ENCODE measurements around the gene DCST1. TPM values are rescaled to one million over a fixed set of nuclear protein-coding genes. Genes with fewer than 3 reads are reported as not detected.
A peak's percentile ranks its signal among the peaks of the same experiment; 100 is the strongest.

Gene DCST1
- total RNA-seq, 8 experiments from 2014 or later: 0.16 to 1.00 TPM; not detected in 6

DNA sequence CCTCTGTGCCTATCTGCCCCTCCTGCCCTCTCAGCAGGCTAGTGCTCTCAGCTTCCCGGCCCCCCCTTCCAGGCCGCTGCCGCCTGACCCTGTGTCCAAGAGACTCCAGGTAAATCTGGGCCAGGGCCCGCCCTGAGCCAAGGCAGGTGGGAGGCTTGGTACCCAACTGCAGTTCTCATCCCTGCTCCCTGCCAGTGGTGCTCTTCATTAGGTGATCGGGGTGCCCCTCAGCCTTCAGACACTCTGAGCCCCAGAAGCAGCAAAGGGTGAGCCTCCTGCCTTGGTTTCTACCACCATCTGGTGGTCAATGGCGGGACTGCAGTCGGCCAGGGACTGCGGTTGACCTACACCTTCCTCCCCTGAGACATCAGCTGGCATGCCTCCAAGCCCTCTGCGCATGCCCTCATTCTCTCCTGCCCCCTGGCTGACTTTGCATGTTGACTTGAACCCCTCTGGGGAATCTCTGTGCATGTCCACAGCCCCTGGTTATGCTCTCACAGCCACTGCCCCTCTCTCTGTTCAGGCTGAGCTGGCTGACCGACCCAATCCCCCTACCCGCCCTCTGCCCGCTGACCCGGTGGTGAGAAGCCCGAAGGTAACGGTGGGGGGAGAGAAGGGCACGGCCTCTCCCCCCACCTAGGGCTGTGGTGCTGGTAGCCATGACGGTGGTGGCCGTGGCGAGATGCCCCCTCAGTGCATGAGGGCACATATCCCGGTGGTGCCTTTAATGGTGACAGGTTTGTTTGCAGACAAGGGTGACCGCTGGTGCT lies 27.9 kb downstream of the DCST1 start:
- in situ Hi-C loops (cut with MboI; ENCODE audit: low pct_unique_long_range_greater_than_20kb in 2 of 9, low sequenced_read_pairs in 9 of 9, unreplicated experiment in 9 of 9): loop anchor here in 5 of 9 experiments (25.0 kb wide), 3 partner anchors 99 to 574 kb away; partner anchors contain the start of genes CHRNB2 (in 3 of the 5), UBE2Q1 (in 3 of the 5), CKS1B (in 2 of the 5) and PBXIP1 (in 2 of the 5)
- peak; percentile 42 to 63 (median 60) for ATAC-seq (replicated peaks in 6 of 8)
- Histone ChIP-seq H3K4me3 (peak overlapping the region in 1 of 5 donors; percentile 4), H3K4me1 (replicated peaks in 1 of 2) (peaks cover 15 to 21% of the 10 kb centered on the region in 2 donors), H3K27ac (peak overlapping the region in 1 of 2 donors; percentile 36)
- WGBS, 10 experiments: 0 to 80% (median 10%) methylated on average over 1 to 8 of the region's 21 CpGs; no CpG with 5 or more reads in 3 of the 10 experiments

GRCh38 chr1:155062151-155062686 lies 28.6 kb downstream of the DCST1 start:
- peak in 5 of 8 experiments; percentile 11 to 27 (median 24) for ATAC-seq (replicated peaks in 6 of 8)
- 13% methylated on average over 3 of the region's 29 CpGs; no CpG with 5 or more reads in 9 of the 10 experiments for WGBS, 10 experiments
- Histone ChIP-seq H3K4me1 (replicated peaks in 1 of 2) (peaks cover 15 to 21% of the 10 kb centered on the region in 2 donors), H3K27ac (no peak overlapping the region), H3K4me3 (peak overlapping the region; percentile 16 to 72 (median 54))
- in situ Hi-C loops (cut with MboI; ENCODE audit: low pct_unique_long_range_greater_than_20kb in 2 of 9, low sequenced_read_pairs in 9 of 9, unreplicated experiment in 9 of 9): loop anchor here in 5 of 9 experiments (25.0 kb wide), 3 partner anchors 100 to 575 kb away; partner anchors contain the start of genes CHRNB2 (in 3 of the 5), UBE2Q1 (in 3 of the 5), CKS1B (in 2 of the 5) and PBXIP1 (in 2 of the 5)

GRCh38 chr1:155062702-155063411 lies 29.2 kb downstream of the DCST1 start:
- H3K27ac ChIP-seq: no peak overlapping the region
- H3K4me1 ChIP-seq (replicated peaks in 1 of 2): peaks cover 15 to 21% of the 10 kb centered on the region in 2 donors
- 0 to 30% (median 2%) methylated on average over 1 to 10 of the region's 46 CpGs; no CpG with 5 or more reads in 2 of the 10 experiments for WGBS, 10 experiments
- ATAC-seq (replicated peaks in 6 of 8): peak in 7 of 8 experiments; percentile 7 to 64 (median 58)
- in situ Hi-C loops (cut with MboI; ENCODE audit: low pct_unique_long_range_greater_than_20kb in 2 of 9, low sequenced_read_pairs in 9 of 9, unreplicated experiment in 9 of 9): loop anchor here in 5 of 9 experiments (25.0 kb wide), 3 partner anchors 101 to 576 kb away; partner anchors contain the start of genes CHRNB2 (in 3 of the 5), UBE2Q1 (in 3 of the 5), CKS1B (in 2 of the 5) and PBXIP1 (in 2 of the 5)
- peak overlapping the region; percentile 16 to 72 (median 54) for H3K4me3 ChIP-seq

- H3K4me1 ChIP-seq (replicated peaks in 1 of 2): peaks cover 15 to 21% of the 10 kb centered on the region in 2 donors
- H3K4me3 ChIP-seq: peak within 1 kb of the TSS; percentile 38 to 72 (median 54)
- ATAC-seq (replicated peaks in 6 of 8): peak; percentile 60 to 89 (median 66)
- H3K27ac ChIP-seq: peak within 1 kb of the TSS; percentile 53 to 71
- in situ Hi-C loops (cut with MboI; ENCODE audit: low pct_unique_long_range_greater_than_20kb in 2 of 9, low sequenced_read_pairs in 9 of 9, unreplicated experiment in 9 of 9): loop anchor here in 5 of 9 experiments (25.0 kb wide), 3 partner anchors 101 to 576 kb away; partner anchors contain the start of genes CHRNB2 (in 3 of the 5), UBE2Q1 (in 3 of the 5), CKS1B (in 2 of the 5) and PBXIP1 (in 2 of the 5)
- 0 to 3% (median 1%) methylated on average over 2 to 24 of the region's 57 CpGs; no CpG with 5 or more reads in 3 of the 10 experiments for WGBS, 10 experiments
These were observed 30.0 kb downstream of the DCST1 start, which contains the start of gene EFNA4 for GRCh38 chr1:155063550-155064110. TSS of gene EFNA4 (plus strand) at chr1:155063740. CDS start at chr1:155063824, 84 bp downstream.

GRCh38 chr1:155064111-155064831 lies 30.6 kb downstream of the DCST1 start:
- H3K27ac ChIP-seq: peak overlapping the region; percentile 53 to 71
- peak; percentile 15 to 64 (median 26) for ATAC-seq (replicated peaks in 6 of 8)
- in situ Hi-C loops (cut with MboI; ENCODE audit: low pct_unique_long_range_greater_than_20kb in 2 of 9, low sequenced_read_pairs in 9 of 9, unreplicated experiment in 9 of 9): loop anchor here in 5 of 9 experiments (25.0 kb wide), 3 partner anchors 102 to 577 kb away; partner anchors contain the start of genes CHRNB2 (in 3 of the 5), UBE2Q1 (in 3 of the 5), CKS1B (in 2 of the 5) and PBXIP1 (in 2 of the 5)
- 14 to 100% (median 45%) methylated on average over 1 to 7 of the region's 14 CpGs; no CpG with 5 or more reads in 2 of the 10 experiments for WGBS, 10 experiments
- peaks cover 15 to 25% of the 10 kb centered on the region in 2 donors for H3K4me1 ChIP-seq (replicated peaks in 1 of 2)
- H3K4me3 ChIP-seq: peak overlapping the region; percentile 38 to 72 (median 54)

DNA sequence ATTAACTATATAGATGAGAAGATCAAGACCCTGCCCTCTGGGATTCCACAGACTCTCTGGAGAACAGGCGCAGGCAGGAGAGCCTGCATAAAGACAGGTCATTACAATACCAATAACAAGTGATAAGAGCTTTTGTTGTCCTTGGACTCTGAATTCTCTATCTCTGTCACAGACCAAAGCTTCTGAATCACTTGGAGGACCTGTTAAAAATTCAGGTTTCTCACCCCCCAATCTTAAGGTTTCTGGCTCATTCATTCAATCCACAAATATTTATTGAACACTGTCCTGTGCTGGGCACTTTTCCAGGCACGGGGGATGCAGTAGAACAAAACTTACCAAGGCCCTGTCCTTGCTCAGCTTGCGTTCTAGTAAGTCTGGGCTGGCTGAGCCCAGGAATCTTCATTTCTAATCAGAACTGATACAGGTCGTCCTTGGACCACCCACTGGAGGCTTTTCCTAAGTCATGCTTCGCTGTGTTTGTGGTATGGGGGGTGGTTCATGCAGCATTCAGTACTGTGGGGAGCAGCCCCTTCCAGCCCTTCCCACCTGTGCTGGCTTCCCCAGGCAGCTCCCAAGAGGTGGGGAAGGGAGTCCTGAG lies 31.3 kb downstream of the DCST1 start:
- WGBS, 10 experiments: 0 to 90% (median 58%) methylated on average over 1 to 5 of the region's 5 CpGs; no CpG with 5 or more reads in 4 of the 10 experiments
- Histone ChIP-seq H3K4me1 (replicated peaks in 1 of 2) (peaks cover 21 to 31% of the 10 kb centered on the region in 2 donors), H3K27ac (no peak overlapping the region), H3K4me3 (no peak overlapping the region)
- ATAC-seq (replicated peaks in 6 of 8): no peak
- in situ Hi-C loops (cut with MboI; ENCODE audit: low pct_unique_long_range_greater_than_20kb in 2 of 9, low sequenced_read_pairs in 9 of 9, unreplicated experiment in 9 of 9): loop anchor here in 5 of 9 experiments (25.0 kb wide), 3 partner anchors 103 to 578 kb away; partner anchors contain the start of genes CHRNB2 (in 3 of the 5), UBE2Q1 (in 3 of the 5), CKS1B (in 2 of the 5) and PBXIP1 (in 2 of the 5)

GRCh38 chr1:155066777-155067176 lies 33.2 kb downstream of the DCST1 start:
- ATAC-seq (replicated peaks in 6 of 8): no peak
- H3K4me3 ChIP-seq: no peak overlapping the region
- H3K4me1 ChIP-seq (replicated peaks in 1 of 2): peaks cover 30 to 43% of the 10 kb centered on the region in 2 donors
- in situ Hi-C loops (cut with MboI; ENCODE audit: low pct_unique_long_range_greater_than_20kb in 2 of 9, low sequenced_read_pairs in 9 of 9, unreplicated experiment in 9 of 9): loop anchor here in 5 of 9 experiments (25.0 kb wide), 3 partner anchors 104 to 579 kb away; partner anchors contain the start of genes CHRNB2 (in 3 of the 5), UBE2Q1 (in 3 of the 5), CKS1B (in 2 of the 5) and PBXIP1 (in 2 of the 5)
- H3K27ac ChIP-seq: no peak overlapping the region
- WGBS, 10 experiments: 98 to 100% (median 100%) methylated on average over 1 to 4 of the region's 8 CpGs; no CpG with 5 or more reads in 6 of the 10 experiments

DNA sequence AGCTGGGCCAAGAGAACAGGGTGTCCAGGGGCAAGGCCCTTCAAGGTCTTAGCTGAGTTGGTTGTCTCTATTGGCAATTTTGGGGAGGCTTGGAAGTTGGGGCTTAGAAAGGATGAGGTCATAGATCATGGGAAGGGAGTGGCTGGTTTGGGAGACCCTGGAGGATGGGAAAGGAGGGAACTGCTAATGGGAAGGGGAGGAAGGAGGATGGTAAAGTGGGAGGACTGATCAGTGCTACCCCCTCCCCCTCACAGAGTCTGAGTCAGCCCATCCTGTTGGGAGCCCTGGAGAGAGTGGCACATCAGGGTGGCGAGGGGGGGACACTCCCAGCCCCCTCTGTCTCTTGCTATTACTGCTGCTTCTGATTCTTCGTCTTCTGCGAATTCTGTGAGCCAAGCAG lies 35.0 kb downstream of the DCST1 start:
- no peak for ATAC-seq (replicated peaks in 6 of 8)
- Histone ChIP-seq H3K27ac (peak overlapping the region in 1 of 2 donors; percentile 9), H3K4me1 (replicated peaks in 1 of 2) (peaks cover 40 to 46% of the 10 kb centered on the region in 2 donors), H3K4me3 (no peak overlapping the region)
- in situ Hi-C loops (cut with MboI; ENCODE audit: low pct_unique_long_range_greater_than_20kb in 2 of 9, low sequenced_read_pairs in 9 of 9, unreplicated experiment in 9 of 9): loop anchor here in 5 of 9 experiments (25.0 kb wide), 3 partner anchors 106 to 581 kb away; partner anchors contain the start of genes CHRNB2 (in 3 of the 5), UBE2Q1 (in 3 of the 5), CKS1B (in 2 of the 5) and PBXIP1 (in 2 of the 5)
- 83 to 100% (median 90%) methylated on average over 1 to 3 of the region's 3 CpGs; no CpG with 5 or more reads in 5 of the 10 experiments for WGBS, 10 experiments

DNA sequence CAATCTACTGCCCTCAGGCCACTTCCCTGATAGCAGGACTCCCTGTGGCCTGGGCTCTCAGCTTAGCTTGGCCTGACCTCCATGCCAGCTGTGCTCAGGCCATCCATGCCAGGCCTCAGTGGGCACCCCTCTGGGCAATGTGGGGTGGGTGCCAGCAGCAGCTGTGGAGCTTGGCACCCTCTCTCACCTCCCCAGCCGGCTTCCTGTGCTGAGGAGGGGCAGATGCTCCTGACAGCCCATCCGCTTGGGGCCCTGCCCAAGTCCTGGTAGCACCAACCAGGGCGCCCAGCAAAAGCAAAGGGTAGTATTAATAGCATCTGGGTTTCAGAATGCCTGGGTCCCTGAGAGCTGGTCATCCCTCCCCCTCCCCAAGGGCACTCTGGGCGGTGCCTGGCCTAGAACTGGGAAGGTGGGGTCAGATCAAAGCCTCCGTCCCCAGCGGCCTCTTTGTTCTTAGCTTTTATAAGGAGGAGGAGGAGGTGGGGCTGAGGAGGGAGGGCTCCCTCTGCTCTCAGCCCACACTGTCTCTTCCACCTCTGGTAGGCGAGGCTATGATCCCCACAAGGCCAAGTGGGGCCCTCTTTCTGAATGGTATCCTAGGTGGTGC lies 36.0 kb downstream of the DCST1 start:
- in situ Hi-C loops (cut with MboI; ENCODE audit: low pct_unique_long_range_greater_than_20kb in 2 of 9, low sequenced_read_pairs in 9 of 9, unreplicated experiment in 9 of 9): loop anchor here in 5 of 9 experiments (25.0 kb wide), 3 partner anchors 107 to 582 kb away; partner anchors contain the start of genes CHRNB2 (in 3 of the 5), UBE2Q1 (in 3 of the 5), CKS1B (in 2 of the 5) and PBXIP1 (in 2 of the 5)
- peak in 3 of 8 experiments; percentile 23 to 40 (median 25) for ATAC-seq (replicated peaks in 6 of 8)
- peaks cover 44 to 48% of the 10 kb centered on the region in 2 donors for H3K4me1 ChIP-seq (replicated peaks in 1 of 2)
- WGBS, 10 experiments: 40 to 100% (median 58%) methylated on average over 1 to 7 of the region's 7 CpGs; no CpG with 5 or more reads in 4 of the 10 experiments
- H3K4me3 ChIP-seq: no peak overlapping the region
- H3K27ac ChIP-seq: peak overlapping the region; percentile 12 to 40

DNA sequence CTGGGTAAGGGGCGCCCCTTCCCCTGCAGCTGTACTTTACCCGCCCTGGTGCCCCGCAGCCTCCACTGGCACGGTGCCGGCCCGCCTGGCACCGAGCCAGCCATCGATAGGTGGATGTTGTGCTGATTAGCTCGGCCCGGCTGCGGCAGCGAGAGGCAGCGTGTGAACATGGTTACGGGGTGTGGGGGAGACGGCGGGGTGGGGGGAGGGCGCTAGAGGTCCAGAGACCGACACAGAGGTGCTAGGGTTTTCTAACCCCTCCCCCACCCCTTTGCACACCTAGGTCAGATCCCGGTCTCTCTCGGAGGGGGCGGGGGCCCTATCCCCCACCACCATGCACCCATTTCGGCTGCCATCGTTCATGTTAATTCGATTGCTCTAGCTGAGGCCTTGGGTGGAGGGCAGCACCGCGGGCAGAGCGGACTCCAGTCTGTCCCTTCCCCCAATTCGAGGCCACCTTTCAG lies 36.6 kb downstream of the DCST1 start:
- peak overlapping the region in 4 of 5 donors; percentile 13 to 35 (median 26) for H3K4me3 ChIP-seq
- peak overlapping the region; percentile 40 to 52 for H3K27ac ChIP-seq
- H3K4me1 ChIP-seq (replicated peaks in 1 of 2): peaks cover 49 to 51% of the 10 kb centered on the region in 2 donors
- peak in 4 of 8 experiments; percentile 0 to 26 (median 8) for ATAC-seq (replicated peaks in 6 of 8)
- WGBS, 10 experiments: 20% methylated on average over 1 of the region's 28 CpGs; no CpG with 5 or more reads in 9 of the 10 experiments
- in situ Hi-C loops (cut with MboI; ENCODE audit: low pct_unique_long_range_greater_than_20kb in 2 of 9, low sequenced_read_pairs in 9 of 9, unreplicated experiment in 9 of 9): loop anchor here in 5 of 9 experiments (25.0 kb wide), 3 partner anchors 108 to 583 kb away; partner anchors contain the start of genes CHRNB2 (in 3 of the 5), UBE2Q1 (in 3 of the 5), CKS1B (in 2 of the 5) and PBXIP1 (in 2 of the 5)

All from motor neuron (in vitro differentiated cells).